GM23338 (cell line): ENCODE results near the gene XYLB. TPM values are rescaled to one million over a fixed set of nuclear protein-coding genes. Genes with fewer than 3 reads are reported as not detected.

Experiments used
- ATAC-seq: fragments of 200-7000 bp; cut with Tn5 transposase; 3 replicates; pipeline ENCODE4 v1.9.1; 2020
- DNase-seq: peaks from one replicate; pipeline ENCODE4 v3.0.0-alpha.2; 2015; ENCODE audit warnings: low spot score
- H2AFZ ChIP-seq: fragments of 200-600 bp; sonication (generic); 2 replicates; pipeline ENCODE4 v1.8.0; 2016; ENCODE audit warnings: antibody characterized with exemption, mild to moderate bottlenecking, moderate library complexity
- H3F3A ChIP-seq: fragments of 200-600 bp; sonication (generic); replicated peaks from 2 replicates; pipeline ENCODE4 v1.8.0; 2017; ENCODE audit warnings: antibody characterized with exemption, mixed run types, low read depth
- H3K27ac ChIP-seq: fragments of 200-600 bp; sonication (generic); 2 replicates; pipeline ENCODE4 v1.6.1; 2016; ENCODE audit warnings: low read depth
- H3K27me3 ChIP-seq: fragments of 200-600 bp; sonication (generic); 2 replicates; pipeline ENCODE4 v1.8.0; 2016; ENCODE audit warnings: mild to moderate bottlenecking, mixed run types, moderate library complexity; ENCODE audit not compliant: insufficient read depth
- H3K36me3 ChIP-seq: fragments of 200-600 bp; sonication (generic); 2 replicates; pipeline ENCODE4 v1.8.0; 2016; ENCODE audit warnings: mild to moderate bottlenecking; ENCODE audit not compliant: insufficient read depth
- H3K4me1 ChIP-seq: fragments of 200-600 bp; sonication (generic); 2 replicates; pipeline ENCODE4 v1.8.0; 2016; ENCODE audit warnings: mild to moderate bottlenecking, moderate library complexity; ENCODE audit not compliant: insufficient read depth
- H3K4me2 ChIP-seq: fragments of 200-600 bp; sonication (generic); 2 replicates; pipeline ENCODE4 v1.7.1; 2017; ENCODE audit warnings: mixed run types
- H3K4me3 ChIP-seq: fragments of 200-600 bp; sonication (generic); 2 replicates; pipeline ENCODE4 v1.6.1; 2016; ENCODE audit warnings: mixed run types
- H3K79me2 ChIP-seq: fragments of 200-600 bp; sonication (generic); replicated peaks from 2 replicates; pipeline ENCODE4 v1.8.0; 2017; ENCODE audit warnings: mild to moderate bottlenecking; ENCODE audit not compliant: insufficient read depth
- H3K9me2 ChIP-seq: fragments of 200-600 bp; sonication (generic); 2 replicates; pipeline ENCODE4 v1.8.0; 2017; ENCODE audit not compliant: insufficient read depth
- H4K20me1 ChIP-seq: fragments of 200-600 bp; sonication (generic); replicated peaks from 2 replicates; pipeline ENCODE4 v1.8.0; 2017; ENCODE audit warnings: mild to moderate bottlenecking; ENCODE audit not compliant: insufficient read depth
- H3K27ac Mint-ChIP-seq: 2 replicates; pipeline ENCODE4 v1.8.0; 2020; ENCODE audit warnings: inconsistent platforms, mild to moderate bottlenecking, moderate library complexity, mixed read lengths
- H3K27me3 Mint-ChIP-seq: 3 replicates; pipeline ENCODE4 v1.8.0; 2022; ENCODE audit warnings: low read depth, mild to moderate bottlenecking, moderate library complexity, mixed read lengths, inconsistent platforms; ENCODE audit not compliant: insufficient read depth, poor library complexity
- H3K36me3 Mint-ChIP-seq: 3 replicates; pipeline ENCODE4 v1.8.0; 2021; ENCODE audit warnings: low read depth, mild to moderate bottlenecking, inconsistent platforms, moderate library complexity, mixed read lengths
- H3K4me1 Mint-ChIP-seq: 3 replicates; pipeline ENCODE4 v1.8.0; 2020; ENCODE audit warnings: mild to moderate bottlenecking, inconsistent platforms, mixed read lengths
- H3K4me3 Mint-ChIP-seq: 3 replicates; pipeline ENCODE4 v1.8.0; 2021; ENCODE audit warnings: moderate library complexity, mild to moderate bottlenecking, inconsistent platforms, mixed read lengths
- H3K9me3 Mint-ChIP-seq: 3 replicates; pipeline ENCODE4 v1.8.0; 2020; ENCODE audit warnings: moderate library complexity, mild to moderate bottlenecking, inconsistent platforms, mixed read lengths
- JUNB ChIP-seq: IDR thresholded peaks from one replicate; pipeline ENCODE4 v1.6.1; 2016; ENCODE audit warnings: antibody characterized with exemption; ENCODE audit not compliant: unreplicated experiment
- NANOG ChIP-seq: IDR thresholded peaks from 2 replicates; pipeline ENCODE4 v1.6.1; 2016; ENCODE audit warnings: antibody characterized with exemption, borderline replicate concordance
- POLR2AphosphoS5 ChIP-seq: IDR thresholded peaks from 2 replicates; pipeline ENCODE4 v1.6.1; 2016; ENCODE audit warnings: antibody characterized with exemption, low read depth
- STAT1 ChIP-seq: IDR thresholded peaks from one replicate; pipeline ENCODE4 v1.6.1; 2016; ENCODE audit warnings: antibody characterized with exemption; ENCODE audit not compliant: unreplicated experiment
- polyA plus RNA-seq: library from polyadenylated mRNA; unstranded; fragments of >200 nt; fragmentation: Nextera tagmentation; extraction: Ambion mirVana; gene quantifications from 2 replicates; pipeline ENCODE4 v1.2.1, GENCODE V29; 2016
- total RNA-seq: library from RNA; depleted of rRNA; stranded (reverse); fragments of >200 nt; shearing (Covaris generic); gene quantifications from 2 replicates; pipeline ENCODE4 v1.2.3, GENCODE V29; 2014
- TF ChIP-seq, protein P1 (sequence below): IDR thresholded peaks from one replicate; pipeline ENCODE4 v1.6.1; 2018; ENCODE audit warnings: antibody characterized with exemption; ENCODE audit not compliant: unreplicated experiment
- TF ChIP-seq, protein P2 (sequence below): IDR thresholded peaks from 2 replicates; pipeline ENCODE4 v1.6.1; 2016; ENCODE audit warnings: antibody characterized with exemption
- TF ChIP-seq, protein P3 (sequence below): fragments of 250-450 bp; sonication (Bioruptor Pico); IDR thresholded peaks from 2 replicates; pipeline ENCODE4 v1.5.0; 2020; ENCODE audit warnings: mild to moderate bottlenecking, moderate library complexity

The XYLB gene
- total and polyA plus RNA-seq, 2 experiments from 2014 or later: 1.6 to 3.3 TPM

DNA sequence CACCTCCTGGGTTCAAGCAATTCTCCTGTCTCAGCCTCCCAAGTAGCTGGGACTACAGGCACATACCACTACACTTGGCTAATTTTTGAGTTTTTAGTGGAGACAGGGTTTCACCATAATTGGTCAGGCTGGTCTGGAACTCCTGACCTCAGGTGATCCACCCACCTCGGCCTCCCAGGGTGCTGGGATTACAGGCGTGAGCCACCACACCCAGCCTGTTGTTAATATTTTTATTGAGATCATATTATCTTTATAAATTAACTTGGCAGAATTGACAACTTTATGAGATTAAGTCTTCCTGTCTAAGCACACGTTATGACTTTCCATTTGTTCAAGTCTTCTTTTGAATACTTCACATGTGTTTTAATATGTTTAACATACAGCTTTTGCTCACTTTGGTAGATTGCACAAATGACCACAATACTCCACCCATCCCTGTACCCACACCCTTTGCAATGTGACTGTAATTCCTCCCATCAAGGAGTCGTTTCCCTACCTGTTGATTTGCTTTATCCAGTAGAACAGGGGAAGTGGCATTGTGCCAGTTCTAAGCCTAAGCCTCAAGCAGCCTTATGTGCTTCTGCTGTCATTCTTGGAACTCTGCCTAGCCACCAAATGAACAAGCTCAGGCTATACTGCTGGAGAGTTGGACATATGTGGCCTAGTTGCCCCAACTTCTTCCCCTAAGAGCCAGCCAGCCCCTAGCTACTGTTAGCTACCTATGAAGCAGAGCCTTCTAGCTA, 8.2 kb downstream of the XYLB start:
- no peaks in the 10 kb centered on the region for H3K27me3 ChIP-seq
- no peak for ATAC-seq
- no peak overlapping the region for H3K4me3 ChIP-seq
- no peak overlapping the region for H3K4me3 Mint-ChIP-seq
- no peaks in the 10 kb centered on the region for H3K4me1 Mint-ChIP-seq
- H3K4me2 ChIP-seq: no peak overlapping the region
- H3K9me2 ChIP-seq: no peaks in the 10 kb centered on the region; the same call in 1 of the 2 replicates
- TF ChIP-seq STAT1 (no peak), POLR2AphosphoS5 (no peak), NANOG (no peak), JUNB (no peak)
- TF ChIP-seq, protein P1, sequence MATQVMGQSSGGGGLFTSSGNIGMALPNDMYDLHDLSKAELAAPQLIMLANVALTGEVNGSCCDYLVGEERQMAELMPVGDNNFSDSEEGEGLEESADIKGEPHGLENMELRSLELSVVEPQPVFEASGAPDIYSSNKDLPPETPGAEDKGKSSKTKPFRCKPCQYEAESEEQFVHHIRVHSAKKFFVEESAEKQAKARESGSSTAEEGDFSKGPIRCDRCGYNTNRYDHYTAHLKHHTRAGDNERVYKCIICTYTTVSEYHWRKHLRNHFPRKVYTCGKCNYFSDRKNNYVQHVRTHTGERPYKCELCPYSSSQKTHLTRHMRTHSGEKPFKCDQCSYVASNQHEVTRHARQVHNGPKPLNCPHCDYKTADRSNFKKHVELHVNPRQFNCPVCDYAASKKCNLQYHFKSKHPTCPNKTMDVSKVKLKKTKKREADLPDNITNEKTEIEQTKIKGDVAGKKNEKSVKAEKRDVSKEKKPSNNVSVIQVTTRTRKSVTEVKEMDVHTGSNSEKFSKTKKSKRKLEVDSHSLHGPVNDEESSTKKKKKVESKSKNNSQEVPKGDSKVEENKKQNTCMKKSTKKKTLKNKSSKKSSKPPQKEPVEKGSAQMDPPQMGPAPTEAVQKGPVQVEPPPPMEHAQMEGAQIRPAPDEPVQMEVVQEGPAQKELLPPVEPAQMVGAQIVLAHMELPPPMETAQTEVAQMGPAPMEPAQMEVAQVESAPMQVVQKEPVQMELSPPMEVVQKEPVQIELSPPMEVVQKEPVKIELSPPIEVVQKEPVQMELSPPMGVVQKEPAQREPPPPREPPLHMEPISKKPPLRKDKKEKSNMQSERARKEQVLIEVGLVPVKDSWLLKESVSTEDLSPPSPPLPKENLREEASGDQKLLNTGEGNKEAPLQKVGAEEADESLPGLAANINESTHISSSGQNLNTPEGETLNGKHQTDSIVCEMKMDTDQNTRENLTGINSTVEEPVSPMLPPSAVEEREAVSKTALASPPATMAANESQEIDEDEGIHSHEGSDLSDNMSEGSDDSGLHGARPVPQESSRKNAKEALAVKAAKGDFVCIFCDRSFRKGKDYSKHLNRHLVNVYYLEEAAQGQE: no peak
- TF ChIP-seq, protein P2, sequence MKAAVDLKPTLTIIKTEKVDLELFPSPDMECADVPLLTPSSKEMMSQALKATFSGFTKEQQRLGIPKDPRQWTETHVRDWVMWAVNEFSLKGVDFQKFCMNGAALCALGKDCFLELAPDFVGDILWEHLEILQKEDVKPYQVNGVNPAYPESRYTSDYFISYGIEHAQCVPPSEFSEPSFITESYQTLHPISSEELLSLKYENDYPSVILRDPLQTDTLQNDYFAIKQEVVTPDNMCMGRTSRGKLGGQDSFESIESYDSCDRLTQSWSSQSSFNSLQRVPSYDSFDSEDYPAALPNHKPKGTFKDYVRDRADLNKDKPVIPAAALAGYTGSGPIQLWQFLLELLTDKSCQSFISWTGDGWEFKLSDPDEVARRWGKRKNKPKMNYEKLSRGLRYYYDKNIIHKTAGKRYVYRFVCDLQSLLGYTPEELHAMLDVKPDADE: no peak
- TF ChIP-seq, protein P3, sequence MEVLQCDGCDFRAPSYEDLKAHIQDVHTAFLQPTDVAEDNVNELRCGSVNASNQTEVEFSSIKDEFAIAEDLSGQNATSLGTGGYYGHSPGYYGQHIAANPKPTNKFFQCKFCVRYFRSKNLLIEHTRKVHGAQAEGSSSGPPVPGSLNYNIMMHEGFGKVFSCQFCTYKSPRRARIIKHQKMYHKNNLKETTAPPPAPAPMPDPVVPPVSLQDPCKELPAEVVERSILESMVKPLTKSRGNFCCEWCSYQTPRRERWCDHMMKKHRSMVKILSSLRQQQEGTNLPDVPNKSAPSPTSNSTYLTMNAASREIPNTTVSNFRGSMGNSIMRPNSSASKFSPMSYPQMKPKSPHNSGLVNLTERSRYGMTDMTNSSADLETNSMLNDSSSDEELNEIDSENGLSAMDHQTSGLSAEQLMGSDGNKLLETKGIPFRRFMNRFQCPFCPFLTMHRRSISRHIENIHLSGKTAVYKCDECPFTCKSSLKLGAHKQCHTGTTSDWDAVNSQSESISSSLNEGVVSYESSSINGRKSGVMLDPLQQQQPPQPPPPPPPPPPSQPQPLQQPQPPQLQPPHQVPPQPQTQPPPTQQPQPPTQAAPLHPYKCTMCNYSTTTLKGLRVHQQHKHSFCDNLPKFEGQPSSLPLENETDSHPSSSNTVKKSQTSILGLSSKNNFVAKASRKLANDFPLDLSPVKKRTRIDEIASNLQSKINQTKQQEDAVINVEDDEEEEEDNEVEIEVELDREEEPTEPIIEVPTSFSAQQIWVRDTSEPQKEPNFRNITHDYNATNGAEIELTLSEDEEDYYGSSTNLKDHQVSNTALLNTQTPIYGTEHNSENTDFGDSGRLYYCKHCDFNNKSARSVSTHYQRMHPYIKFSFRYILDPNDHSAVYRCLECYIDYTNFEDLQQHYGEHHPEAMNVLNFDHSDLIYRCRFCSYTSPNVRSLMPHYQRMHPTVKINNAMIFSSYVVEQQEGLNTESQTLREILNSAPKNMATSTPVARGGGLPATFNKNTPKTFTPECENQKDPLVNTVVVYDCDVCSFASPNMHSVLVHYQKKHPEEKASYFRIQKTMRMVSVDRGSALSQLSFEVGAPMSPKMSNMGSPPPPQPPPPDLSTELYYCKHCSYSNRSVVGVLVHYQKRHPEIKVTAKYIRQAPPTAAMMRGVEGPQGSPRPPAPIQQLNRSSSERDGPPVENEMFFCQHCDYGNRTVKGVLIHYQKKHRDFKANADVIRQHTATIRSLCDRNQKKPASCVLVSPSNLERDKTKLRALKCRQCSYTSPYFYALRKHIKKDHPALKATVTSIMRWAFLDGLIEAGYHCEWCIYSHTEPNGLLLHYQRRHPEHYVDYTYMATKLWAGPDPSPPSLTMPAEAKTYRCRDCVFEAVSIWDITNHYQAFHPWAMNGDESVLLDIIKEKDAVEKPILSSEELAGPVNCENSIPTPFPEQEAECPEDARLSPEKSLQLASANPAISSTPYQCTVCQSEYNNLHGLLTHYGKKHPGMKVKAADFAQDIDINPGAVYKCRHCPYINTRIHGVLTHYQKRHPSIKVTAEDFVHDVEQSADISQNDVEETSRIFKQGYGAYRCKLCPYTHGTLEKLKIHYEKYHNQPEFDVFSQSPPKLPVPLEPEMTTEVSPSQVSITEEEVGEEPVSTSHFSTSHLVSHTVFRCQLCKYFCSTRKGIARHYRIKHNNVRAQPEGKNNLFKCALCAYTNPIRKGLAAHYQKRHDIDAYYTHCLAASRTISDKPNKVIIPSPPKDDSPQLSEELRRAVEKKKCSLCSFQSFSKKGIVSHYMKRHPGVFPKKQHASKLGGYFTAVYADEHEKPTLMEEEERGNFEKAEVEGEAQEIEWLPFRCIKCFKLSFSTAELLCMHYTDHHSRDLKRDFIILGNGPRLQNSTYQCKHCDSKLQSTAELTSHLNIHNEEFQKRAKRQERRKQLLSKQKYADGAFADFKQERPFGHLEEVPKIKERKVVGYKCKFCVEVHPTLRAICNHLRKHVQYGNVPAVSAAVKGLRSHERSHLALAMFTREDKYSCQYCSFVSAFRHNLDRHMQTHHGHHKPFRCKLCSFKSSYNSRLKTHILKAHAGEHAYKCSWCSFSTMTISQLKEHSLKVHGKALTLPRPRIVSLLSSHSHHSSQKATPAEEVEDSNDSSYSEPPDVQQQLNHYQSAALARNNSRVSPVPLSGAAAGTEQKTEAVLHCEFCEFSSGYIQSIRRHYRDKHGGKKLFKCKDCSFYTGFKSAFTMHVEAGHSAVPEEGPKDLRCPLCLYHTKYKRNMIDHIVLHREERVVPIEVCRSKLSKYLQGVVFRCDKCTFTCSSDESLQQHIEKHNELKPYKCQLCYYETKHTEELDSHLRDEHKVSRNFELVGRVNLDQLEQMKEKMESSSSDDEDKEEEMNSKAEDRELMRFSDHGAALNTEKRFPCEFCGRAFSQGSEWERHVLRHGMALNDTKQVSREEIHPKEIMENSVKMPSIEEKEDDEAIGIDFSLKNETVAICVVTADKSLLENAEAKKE: no peak
- no peak overlapping the region for H3K27ac Mint-ChIP-seq
- H3K4me1 ChIP-seq: no peaks in the 10 kb centered on the region
- H3K27me3 Mint-ChIP-seq: peaks cover 2% of the 10 kb centered on the region
- H3K9me3 Mint-ChIP-seq: peaks cover 20% of the 10 kb centered on the region
- H3K79me2 ChIP-seq: no peaks in the 10 kb centered on the region
- DNase-seq: no peak
- peaks cover 5% of the 10 kb centered on the region for H3K36me3 ChIP-seq
- peaks cover 46% of the 10 kb centered on the region for H3K36me3 Mint-ChIP-seq
- H4K20me1 ChIP-seq: peaks cover 5% of the 10 kb centered on the region; the same call in 1 of the 2 replicates
- H3K27ac ChIP-seq: no peak overlapping the region
- H2AFZ ChIP-seq: no peak overlapping the region
- H3F3A ChIP-seq: no peaks in the 10 kb centered on the region
